HG03139 (cell line): ENCODE results near the gene OR51A7.
"Not testable (repeated sequence)": the region's sequence is repeated elsewhere in the genome, so short reads cannot be mapped to it uniquely, and the experiment has no call there.

Experiments used
- ATAC-seq: cut with Tn5 transposase; IDR thresholded peaks from one replicate; pipeline ENCODE4 v1.9.1; 2021; ENCODE audit not compliant: unreplicated experiment

Gene OR51A7, protein sequence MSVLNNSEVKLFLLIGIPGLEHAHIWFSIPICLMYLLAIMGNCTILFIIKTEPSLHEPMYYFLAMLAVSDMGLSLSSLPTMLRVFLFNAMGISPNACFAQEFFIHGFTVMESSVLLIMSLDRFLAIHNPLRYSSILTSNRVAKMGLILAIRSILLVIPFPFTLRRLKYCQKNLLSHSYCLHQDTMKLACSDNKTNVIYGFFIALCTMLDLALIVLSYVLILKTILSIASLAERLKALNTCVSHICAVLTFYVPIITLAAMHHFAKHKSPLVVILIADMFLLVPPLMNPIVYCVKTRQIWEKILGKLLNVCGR

DNA sequence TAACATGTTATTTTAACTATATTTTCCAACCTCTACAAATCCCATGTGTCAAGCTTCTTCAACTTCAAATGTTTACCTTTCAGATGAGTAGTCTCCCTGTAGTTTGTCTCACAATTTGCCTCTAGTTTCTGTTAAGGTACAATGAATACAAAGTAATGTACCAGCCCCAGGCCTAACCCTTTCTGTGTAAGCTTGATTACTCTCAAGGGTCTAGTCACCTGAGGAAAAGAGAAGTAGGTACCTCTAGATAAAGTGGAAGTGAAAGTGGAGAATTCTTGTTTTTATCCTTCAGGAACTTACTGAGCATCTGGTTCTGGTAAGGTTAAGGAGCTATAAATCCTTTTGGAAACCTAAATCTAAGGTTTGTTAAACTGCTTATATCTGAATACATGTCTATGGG is at the start of gene OR51A7:
TSS of gene OR51A7 (plus strand) at position 300 of the 400 bp plus-strand sequence. CDS start 3,587 bp downstream, outside the sequence.
- no peak for ATAC-seq

DNA sequence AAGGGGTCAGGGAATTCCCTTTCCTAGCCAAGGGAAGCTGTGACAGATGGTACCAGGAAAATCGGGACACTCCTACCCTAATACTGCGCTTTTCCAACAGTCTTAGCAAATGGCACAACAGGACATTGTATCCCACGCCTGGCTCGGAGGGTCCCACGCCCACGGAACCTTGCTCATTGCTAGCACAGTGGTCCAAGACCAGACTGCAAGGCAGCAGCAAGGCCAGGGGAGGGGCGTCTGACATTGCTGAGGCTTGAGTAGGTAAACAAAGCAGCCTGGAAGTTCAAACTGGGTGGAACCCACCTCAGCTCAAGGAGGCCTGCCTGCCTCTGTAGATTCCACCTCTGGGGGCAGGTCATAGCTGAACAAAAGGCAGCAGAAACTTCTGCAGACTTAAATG is 49.3 kb upstream of the OR51A7 start:
- not testable (repeated sequence) for ATAC-seq

DNA sequence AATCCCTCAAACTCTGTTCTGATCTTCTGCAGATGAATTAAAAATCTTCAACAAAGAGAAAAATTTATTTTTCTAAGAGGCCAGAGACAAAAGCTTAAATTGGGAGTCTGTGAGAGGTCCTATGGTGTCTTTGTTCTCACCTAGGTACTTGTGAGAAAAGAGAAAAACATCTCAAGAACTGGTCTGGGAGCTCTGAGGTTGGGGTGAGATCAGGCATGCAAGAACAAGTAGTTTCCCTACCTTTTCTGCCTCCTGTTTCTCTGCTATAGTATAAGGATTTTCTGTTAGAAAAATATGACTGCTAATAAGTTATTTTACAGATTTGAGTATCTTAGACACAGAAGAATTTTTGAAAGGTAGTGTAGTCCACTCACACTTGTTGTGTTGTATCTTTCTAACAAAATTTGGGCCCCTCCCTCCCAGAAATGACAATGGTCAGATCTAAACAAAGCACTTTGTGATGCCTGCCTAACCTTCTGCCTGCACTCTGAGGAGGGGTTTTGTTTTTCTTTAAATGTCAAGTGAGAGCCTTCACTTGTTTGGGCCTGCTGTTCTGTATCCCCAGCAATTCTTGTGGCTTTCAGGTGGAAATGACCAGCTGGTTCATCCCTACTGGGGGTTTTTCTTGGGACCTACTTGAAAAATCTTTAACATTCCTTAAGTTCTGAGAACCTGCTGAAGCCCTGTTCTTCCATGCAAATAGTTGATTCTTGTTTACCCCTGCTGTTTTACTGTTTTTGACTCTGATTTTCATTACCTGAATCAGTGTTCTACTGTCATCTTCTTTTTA is 40.9 kb upstream of the OR51A7 start:
- ATAC-seq, result no peak

DNA sequence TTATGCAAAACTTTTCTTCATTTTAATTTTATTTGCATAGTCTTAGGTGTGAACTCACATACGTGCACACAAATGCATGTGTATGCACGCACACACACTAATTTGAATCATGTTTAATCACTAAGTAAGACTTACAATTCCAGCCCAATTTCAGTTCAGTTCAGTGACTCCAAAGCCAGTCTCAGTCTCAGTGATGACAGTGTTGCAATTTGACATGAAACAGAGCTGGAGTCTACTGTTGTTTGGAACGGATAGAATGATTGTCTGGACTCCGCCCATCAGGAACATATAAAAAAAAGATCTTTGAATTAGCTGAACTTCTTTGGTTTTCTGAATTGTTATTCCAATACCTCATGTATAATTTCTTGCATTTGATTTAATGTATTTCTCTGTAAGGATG is 39.7 kb upstream of the OR51A7 start:
- no peak for ATAC-seq

DNA sequence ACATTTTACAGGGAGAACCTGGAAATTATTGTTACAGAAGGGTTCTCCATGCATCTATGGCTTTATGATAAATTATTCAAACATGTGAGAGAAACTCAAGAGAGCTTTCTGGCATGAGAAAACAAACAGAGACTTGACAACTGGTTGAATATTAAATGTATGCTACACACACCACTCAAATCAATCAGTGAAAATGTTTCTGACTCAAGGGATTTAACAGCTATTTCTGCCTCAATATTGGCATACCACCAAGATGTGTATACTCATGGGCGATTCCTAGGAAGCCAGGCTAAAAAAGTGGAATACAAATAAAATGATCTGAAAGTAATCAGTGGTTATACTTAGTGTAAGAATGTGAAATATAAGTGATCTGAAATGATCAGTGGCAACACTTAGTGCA is 37.7 kb upstream of the OR51A7 start:
- ATAC-seq, result no peak

DNA sequence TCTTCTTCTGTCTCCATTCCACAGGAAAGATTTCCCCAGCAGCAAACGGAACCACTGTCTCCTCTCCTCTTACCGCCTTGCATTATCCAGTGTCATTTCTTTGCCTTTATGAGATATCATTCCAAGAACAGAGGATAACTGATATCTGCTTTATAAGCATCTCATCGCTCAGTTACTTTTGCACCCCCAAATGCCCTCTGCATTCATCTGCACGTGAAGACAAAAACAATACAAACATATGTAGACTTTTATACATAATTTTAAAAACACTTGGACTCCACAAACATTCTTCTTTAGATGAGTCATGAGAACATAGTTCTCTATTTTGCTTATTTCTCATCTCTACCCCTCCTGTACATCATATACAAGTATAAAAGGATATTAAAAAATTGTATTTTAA is 22.4 kb upstream of the OR51A7 start:
- ATAC-seq, result no peak

DNA sequence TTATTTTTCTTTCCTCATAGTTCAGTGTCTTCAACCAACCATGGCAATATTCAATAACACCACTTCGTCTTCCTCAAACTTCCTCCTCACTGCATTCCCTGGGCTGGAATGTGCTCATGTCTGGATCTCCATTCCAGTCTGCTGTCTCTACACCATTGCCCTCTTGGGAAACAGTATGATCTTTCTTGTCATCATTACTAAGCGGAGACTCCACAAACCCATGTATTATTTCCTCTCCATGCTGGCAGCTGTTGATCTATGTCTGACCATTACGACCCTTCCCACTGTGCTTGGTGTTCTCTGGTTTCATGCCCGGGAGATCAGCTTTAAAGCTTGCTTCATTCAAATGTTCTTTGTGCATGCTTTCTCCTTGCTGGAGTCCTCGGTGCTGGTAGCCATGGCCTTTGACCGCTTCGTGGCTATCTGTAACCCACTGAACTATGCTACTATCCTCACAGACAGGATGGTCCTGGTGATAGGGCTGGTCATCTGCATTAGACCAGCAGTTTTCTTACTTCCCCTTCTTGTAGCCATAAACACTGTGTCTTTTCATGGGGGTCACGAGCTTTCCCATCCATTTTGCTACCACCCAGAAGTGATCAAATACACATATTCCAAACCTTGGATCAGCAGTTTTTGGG is 21.6 kb upstream of the OR51A7 start, which contains the start of gene OR51T1:
TSS of gene OR51T1 (plus strand) at position 41 of the 641 bp plus-strand sequence. CDS start at position 41, 0 bp downstream.
- ATAC-seq, result no peak

DNA sequence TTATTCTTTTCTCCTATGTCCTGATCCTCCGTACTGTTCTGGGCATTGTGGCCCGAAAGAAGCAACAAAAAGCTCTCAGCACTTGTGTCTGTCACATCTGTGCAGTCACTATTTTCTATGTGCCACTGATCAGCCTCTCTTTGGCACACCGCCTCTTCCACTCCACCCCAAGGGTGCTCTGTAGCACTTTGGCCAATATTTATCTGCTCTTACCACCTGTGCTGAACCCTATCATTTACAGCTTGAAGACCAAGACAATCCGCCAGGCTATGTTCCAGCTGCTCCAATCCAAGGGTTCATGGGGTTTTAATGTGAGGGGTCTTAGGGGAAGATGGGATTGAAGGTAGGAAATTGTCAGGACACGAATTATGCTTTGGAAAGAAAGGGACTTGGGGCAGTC is 21.0 kb upstream of the OR51A7 start:
- no peak for ATAC-seq

DNA sequence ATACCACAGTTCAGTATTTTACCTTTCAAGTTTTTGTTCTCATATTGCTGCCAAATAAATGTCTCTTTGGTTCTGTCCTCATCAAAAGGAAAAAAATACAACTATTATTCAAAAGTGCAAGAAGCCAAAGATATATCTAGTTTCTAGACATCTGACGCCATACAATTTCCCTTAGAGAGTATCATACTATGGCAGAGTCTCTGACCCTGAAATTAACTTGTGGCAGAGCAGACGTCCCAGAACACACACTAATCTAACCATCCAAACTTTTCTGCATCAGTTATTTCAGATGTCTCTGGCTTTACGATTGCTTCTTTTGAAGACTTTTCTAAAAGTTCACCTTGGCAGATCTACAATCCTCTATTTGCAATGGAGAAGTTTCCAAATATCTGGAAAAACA is 19.2 kb upstream of the OR51A7 start:
- no peak for ATAC-seq

DNA sequence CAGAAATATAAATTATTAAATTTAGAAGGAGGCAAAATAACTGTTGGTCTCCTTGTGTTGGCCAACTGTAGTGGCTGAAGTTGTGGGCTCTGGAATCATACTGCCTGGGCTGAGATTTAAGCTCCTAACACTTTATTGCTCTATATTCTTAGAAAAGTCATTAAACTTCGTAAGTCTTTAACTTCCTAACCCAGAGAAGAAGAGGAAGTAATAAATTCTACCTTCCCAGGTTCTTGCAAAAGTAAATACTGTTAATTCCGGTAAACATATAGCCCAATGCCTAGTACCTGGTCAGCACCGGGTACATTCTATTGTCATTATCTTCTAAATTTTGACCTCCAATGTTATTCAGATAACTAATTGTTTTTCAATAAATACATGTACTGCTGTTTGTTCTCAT is 17.4 kb upstream of the OR51A7 start:
- ATAC-seq, result no peak

DNA sequence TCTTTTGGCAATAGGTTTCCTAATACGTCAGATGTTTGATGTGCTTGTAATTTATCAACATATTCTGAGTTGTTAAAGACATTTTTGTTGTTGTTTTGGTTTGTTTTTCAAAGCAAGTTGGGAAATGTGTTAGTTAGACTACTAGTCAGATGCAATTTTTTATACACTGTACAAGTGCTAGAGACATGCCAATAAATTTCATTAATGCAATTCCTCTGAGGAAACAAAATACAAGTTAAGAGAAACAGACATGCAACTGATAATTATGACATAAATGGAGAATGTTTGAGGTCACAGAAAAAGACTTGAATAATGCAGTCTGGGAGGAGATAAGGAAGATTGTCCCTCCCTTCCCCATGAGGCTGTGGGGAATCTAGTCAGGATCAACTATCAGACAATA is 16.0 kb upstream of the OR51A7 start:
- no peak for ATAC-seq

DNA sequence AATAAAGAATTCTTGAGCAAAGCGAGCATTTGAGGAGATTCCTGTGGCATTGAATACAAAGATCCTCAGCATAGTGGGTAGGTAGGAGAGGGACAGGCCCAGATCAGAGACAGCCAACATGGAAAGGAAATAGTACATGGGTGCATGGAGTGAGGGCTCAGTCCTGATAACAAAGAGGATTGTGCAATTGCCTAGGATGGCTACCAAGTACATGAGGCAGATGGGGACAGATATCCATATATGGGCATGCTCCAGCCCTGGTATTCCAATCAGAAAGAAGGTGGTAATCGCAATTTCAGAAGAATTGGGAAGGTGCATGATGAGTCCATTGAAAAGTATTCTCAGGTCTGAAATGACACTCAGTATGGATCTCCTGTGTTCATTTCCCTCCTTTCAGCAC is 13.3 kb upstream of the OR51A7 start:
- no peak for ATAC-seq

DNA sequence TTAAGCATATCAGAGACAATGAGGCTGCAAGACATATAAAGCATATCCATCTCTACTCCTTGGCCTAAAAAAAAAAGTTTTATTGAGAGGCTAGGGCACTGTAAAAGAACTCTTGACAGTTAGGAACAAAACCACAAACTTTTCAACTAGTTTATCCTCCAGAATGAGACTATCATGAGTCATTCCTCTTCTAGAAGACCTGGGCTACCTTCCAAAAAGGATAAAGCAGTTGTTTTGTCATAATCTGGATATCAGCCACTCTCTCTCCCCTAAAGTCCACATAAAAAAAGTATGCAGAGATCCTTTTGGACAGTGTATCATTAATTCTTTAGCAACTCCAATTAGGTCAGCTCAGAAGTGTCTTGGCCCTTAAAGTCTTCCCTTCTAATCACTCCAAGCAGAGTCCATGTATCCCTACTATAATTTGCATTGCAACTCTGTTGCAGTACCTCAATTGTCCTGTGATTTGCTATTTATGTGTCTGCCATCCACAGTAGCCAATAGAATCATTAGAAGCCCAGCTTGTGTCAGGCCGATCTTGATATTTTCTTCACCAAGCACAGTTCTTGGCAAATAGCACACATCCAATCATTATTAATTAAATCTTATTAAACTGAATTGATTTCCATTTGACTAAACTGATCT is 11.5 kb upstream of the OR51A7 start:
- no peak for ATAC-seq

DNA sequence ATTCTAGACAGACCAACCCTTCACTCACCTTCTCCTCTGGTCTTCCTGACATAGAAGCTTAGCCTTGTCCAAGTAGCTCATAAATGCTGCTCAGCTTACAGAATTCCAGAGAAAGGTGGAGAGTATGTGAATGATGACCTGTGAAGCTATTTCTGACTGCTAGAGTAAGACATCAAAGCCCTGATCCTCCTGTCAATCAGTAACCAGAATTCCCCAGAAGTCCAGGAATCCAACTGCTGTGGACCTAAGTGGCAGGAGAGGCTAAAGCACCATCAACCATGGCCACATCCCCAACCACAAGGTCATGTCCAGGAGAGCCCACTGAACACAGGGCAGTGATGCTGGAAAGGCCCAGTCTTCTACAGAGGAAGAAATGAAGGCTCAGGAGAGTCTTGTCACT is 13.0 kb downstream of the OR51A7 start:
- no peak for ATAC-seq

DNA sequence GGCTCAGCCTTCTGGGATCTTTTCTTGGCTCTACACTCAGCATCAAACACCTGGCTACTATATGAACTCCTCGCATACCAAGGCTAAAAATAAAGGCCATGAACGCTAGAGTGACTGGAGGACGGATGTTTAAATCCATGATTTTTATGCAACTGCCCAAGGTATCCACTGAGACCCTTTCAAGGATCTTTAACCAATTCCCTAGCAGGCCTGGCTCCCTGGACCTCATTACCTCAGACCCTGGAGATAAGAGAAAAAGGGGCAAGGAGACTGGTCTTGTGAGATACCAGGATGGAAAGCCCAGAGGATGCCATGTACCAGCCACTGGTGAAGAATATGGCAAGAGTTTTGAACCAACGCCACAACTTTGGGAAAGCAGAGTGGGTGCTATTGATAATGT is 15.7 kb downstream of the OR51A7 start, which contains the start of gene OR51G2:
TSS of gene OR51G2 (minus strand) at position 101 of the 400 bp plus-strand sequence. CDS start 3,687 bp downstream, outside the sequence.
- no peak for ATAC-seq

DNA sequence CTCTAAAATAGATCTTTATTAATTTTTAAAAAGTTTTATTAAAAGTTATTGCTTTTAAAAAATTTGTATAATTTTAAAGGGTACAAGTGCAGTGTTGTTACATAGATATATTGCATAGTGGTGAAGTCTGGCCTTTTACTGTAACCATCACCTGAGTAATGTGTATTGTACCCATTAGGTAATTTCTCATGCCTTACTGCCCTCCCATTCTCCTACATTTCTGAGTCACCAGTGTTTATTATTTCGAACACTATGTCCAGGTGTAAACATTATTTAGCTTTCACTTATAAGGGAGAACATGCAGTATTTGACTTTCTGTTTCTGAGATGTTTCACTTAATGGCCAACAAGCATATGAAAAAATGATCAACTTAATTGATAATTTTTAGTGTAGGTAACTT is 18.2 kb downstream of the OR51A7 start:
- no peak for ATAC-seq

DNA sequence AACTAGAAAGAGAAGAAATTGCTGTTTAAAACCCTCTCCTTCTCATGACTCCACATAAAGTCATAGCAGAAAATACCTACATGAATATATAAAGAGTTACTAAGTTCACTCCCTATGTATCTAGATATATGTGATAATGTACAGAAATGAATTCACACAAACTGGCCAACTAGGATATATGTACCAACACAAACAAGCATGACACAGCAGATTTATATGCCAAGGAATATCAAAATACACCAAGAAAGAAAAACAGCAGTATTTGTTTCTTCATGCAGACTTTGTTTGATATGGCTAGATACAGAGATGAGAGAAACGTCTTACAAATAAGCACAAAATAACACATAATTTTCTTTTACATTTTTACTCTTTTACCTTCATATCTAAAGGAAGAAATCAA is 18.7 kb downstream of the OR51A7 start:
- no peak for ATAC-seq

DNA sequence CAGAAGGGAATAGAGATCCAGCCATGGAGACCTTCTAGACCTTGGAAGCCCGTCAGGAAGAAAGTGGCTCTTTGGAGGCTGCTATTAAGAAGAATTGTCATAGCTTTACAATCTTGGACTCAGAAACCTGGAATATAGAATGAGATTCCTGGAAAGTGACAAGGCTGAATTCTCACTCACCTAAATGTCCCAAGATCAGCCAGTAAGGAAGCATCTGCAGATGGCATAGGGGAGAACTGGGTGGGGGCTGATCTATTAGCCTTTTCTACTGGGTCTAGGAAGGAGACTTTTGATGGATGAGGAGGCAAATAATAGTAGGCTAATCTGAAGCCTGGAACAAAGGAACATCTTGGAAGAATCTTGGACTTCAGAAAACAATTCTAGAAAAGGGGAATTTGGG is 20.7 kb downstream of the OR51A7 start, which contains the start of gene OR51G1:
TSS of gene OR51G1 (minus strand) at position 101 of the 400 bp plus-strand sequence. CDS start at position 101, 0 bp downstream.
- ATAC-seq, result no peak

DNA sequence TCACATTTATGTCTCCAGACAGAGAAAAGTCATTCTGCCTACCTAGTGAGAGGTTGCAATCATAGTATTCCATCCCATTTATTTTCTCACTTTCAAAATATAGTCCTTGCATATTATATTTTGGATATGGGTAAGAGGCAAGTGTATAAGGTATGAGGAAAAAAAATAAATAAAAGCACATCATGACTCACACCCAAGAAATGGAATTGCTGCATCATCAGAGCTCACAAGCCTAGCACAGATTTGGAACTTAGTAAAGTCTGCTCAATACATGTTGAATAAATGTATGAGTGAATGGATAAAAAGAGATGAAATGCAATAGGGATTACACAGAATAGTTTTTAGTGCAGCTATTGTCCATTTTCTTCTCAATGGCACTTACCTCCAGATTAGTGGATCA is 23.0 kb downstream of the OR51A7 start:
- no peak for ATAC-seq

DNA sequence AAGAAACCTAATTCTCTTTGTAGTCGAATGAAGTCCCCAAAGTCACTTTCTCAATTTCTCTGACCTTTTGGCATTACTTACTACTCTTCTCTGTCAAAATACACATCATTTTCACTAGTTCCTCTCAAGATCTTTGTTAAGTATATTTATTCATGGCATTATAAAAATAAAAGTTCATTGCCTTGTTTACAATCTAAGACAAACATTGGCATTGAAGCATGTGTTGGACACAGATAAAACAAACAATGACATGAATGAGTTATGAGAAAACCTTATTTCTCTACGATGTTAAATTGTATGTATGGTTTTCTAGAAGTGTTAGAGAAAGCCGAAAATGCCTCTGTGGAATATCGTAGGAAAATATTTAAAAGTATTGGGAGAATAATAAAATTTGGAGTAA is 29.2 kb downstream of the OR51A7 start:
- ATAC-seq, result no peak

DNA sequence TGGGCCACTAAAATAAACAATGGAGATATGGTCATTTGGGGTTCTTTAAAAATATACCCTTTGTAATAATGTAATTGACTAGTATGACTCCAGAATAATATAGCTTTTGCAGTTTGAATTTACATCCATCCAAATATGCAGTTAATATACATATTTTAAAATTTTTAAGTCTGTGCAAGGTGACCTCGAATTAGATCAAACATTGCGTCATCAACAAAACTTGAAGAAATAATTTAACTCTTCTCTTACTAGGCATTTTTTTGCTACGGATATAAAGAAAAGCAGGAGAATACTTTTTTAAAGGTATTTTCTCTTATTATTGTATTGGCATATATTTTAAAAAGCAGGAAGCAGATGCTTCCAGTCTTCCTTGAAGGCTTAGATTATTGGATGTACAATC is 33.2 kb downstream of the OR51A7 start:
- no peak for ATAC-seq
